ENCODE data around the gene CCDC174.

The CCDC174 gene

GRCh38 chr3:14658978-14659377, 7.4 kb downstream of the CCDC174 start:
- DNase-seq, result no peak

GRCh38 chr3:14660942-14661341, 9.4 kb downstream of the CCDC174 start:
- no peak for DNase-seq

GRCh38 chr3:14663396-14664135, 12.0 kb downstream of the CCDC174 start:
- no peak for DNase-seq

DNA sequence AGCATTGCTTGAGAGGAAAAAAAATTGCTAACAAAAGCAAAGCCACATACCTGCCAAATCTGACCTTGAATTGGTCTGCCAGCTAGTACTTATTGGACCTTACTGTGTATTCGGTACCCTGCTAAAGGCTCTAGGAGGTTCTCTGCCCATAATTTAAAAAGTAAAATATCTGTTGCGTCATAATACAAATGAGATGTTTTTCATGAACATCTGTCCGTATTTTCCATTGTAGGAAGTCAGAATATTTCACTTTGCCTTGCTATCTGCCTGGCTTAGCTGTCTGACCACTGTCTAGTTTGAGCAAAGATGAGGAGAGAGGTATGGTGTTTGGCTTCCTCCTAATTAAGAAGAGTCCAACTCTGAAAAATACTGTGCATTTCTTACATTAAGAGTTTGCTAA, 12.6 kb downstream of the CCDC174 start:
- DNase-seq, result no peak

GRCh38 chr3:14672588-14672987, 21.0 kb downstream of the CCDC174 start:
- no peak for DNase-seq

- no peak for DNase-seq
Observed at GRCh38 chr3:14674841-14675240, 23.3 kb downstream of the CCDC174 start, which contains the start of gene C3orf20. Gene C3orf20 (plus strand): TSS chr3:14675141. CDS start chr3:14682714, 7,573 bp downstream.

DNA sequence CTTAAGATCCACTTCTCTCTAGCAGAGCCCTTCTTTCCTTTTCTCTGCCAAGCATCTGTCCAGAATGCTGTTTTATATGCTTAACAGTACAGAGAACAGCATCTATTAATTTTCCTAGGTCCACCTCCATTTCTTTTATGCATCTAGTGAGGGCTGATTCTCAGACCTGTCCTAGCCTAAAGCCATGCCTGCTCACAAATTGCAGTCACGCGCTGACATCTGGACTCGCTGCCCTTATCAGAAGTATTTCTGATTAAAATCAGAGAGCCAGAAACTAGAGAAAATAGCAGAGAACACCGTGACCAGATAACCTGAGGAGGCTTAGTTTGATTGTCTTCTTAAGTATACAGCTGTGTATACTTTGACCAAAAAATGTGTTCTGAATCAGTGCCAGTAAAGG, 25.3 kb downstream of the CCDC174 start:
- no peak for DNase-seq

GRCh38 chr3:14678015-14678503, 26.5 kb downstream of the CCDC174 start:
- DNase-seq, result no peak

- DNase-seq, result no peak
Observed at GRCh38 chr3:14680115-14680514, 28.6 kb downstream of the CCDC174 start.

GRCh38 chr3:14680716-14681115, 29.2 kb downstream of the CCDC174 start:
- DNase-seq, result no peak

DNA sequence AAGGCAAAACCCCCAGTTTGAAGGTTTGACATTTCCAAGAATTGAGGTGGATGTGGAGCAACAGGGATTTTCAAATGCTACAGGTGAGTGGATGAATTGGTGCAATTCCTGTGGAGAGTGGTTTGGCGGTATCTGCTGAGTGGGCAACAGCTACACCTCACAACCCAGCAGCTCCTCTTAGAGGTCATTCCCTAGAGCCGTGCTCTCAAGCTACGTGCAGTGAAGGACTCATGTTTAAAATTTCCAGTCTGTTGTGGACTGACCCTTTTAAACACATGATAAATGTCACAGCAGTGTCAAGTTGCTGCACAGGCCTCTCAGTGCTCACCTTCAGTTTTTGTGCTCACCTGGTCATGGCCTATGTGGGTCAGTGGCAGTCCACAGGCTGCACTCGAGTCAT, 32.9 kb downstream of the CCDC174 start:
- DNase-seq, result no peak

DNA sequence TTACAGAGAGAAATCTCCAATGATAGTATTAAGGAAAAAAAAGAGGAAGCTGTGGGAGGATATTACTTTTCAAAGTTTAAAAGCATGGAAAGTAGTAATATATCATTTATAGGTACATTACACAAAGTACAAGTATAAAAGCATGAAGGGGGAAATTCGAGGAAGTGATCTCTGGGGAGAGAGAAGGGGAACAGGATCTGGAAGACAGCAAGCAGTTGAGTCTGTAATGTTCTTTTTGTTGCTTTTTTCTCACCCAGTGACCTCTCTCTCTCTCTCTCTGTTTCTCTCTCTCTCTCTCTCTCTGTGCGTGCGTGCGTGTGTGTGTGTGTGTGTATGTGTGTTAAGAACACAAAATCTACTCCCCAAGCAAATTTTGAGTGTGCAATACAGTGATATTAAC, 33.6 kb downstream of the CCDC174 start:
- no peak for DNase-seq

DNA sequence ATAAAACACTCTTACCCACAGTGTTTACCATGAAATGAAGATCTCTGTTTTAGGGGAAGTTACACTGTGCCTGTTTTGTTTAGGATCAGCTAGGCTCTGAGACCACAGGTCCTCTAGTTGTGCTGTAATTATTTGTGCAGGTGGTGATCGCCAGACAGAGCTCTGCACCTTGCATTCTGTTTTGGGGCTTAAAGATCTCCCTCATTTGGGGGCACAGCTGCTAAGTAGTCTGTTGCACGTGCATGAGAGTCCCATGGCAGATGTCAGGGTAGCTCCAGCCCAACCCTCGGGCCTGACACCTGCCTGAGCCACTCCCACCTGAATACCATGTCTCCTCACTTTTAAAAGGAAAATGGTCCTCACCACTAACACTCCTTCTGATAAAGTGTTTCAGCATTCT, 35.8 kb downstream of the CCDC174 start:
- no peak for DNase-seq

- no peak for DNase-seq
Observed at GRCh38 chr3:14688525-14688924, 37.0 kb downstream of the CCDC174 start.

DNA sequence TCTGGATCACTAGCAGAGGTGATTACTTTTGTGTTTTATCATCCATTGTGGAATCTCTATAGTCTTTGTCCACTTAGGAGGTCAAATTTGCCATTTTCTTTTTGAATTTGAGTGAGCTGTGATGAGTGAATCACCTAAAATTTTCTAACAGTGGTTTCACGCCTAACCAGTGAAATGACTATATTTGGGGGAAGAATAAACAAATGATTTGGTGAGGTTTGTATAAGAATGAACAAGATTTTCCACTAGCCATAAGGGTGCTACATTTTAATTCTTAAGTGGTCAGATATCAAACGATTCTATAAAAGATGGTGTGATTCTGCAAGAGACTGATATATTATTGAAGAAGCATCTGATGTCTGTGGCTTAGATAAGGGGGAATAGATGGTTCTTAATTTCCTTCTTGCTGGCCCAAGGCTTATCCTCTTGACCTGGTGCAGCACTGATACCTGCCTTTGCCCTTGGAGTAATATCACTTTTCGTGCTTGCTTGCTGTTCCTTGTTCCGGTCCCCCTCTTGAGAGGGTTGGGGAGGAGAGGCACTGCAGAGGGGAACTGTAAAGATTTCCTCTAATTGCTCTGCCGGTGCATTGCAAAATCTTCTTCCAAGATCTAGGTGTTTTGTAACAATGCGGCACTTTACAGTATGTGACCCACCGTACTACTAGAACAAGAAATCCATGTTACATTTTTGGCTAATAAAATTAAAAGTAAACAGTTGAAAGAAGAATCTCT, 37.9 kb downstream of the CCDC174 start:
- DNase-seq, result no peak

DNA sequence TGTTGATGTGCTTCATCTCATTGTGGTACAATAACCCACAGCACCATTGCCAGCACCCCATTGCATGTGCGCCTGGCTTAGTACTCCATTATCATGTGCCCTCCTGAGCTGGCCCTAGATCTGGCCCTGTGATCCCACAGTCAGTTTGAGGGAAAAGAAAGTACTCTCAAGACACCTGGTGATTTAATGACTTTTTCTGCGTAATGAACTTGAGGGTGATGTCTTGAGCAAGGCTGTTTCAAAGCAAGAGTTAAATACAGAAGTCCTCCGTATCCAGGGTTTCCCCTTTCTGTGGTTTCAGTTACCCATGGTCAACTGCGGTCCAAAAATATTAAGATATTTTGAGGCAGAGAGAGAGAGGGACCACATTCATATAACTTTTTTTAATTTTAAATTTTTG, 39.7 kb downstream of the CCDC174 start:
- no peak for DNase-seq

DNA sequence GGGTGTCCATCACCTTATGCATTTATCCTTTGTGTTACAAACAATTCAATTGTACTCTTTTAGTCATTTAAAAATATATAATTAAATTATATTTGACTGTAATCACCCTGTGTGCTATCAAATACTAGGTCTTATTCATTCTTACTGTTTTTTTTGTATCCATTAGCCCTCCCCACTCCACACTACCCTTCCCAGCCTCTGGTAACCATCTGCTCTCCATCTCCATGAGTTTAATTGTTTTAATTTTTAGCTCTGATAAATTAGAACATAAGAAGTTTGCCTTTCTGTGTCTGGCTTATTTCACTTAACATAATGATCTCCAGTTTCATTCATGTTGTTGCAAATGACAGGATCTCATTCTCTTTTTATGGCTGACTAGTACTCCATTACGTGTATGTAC, 40.2 kb downstream of the CCDC174 start:
- no peak for DNase-seq

GRCh38 chr3:14698601-14699244, 47.2 kb downstream of the CCDC174 start:
- no peak for DNase-seq

GRCh38 chr3:14699643-14700042, 48.1 kb downstream of the CCDC174 start:
- DNase-seq, result no peak

GRCh38 chr3:14700891-14701290, 49.3 kb downstream of the CCDC174 start:
- DNase-seq, result no peak

DNA sequence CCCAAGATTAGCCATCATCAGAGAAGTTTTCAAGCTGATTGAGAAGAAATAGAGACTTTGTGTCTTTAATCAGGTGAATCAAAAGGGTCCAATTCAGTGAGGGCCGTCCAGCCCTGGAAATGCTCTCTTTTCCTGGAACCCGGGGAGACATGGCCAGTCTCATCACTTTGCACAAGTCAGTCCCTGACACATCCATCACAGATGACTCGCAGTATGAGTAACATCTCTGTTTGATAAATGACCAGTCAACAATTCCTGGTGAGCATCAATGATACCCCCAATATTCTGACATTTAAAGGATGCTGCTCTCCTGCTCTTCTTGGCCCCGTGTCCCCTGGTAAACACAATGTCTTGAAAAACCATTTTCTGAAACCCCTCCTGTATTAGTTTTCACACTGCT, 50.1 kb downstream of the CCDC174 start:
- no peak for DNase-seq

DNA sequence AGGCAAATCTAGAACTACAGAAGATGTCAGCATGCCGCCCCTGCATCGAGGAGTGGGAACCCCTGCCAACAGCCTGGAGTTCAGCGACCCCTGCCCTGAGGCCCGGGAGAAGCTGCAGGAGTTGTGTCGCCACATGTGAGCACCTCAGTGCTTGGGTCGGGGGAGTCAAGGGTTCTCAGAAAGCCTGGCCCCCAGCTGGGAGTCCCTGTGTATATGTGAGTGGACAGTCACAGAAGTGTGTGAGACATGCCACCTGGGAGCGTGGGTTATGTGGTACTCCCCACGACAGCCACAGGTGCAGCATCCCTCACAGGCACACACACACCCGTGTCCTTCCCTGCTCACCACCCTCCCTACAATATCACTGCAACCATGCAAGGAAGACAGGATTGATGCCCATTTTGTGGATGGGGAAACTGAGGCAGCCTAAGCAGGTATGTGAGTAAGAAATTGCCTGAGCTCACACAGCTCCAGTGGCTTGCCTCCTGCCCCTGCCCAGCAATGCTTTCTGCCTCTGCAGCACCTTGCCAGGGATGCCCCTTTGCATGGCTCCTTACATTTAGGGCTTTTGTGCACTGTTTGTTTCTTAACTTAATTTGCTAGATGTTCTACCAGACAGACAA, 51.7 kb downstream of the CCDC174 start:
- no peak for DNase-seq

GRCh38 chr3:14703791-14704190, 52.2 kb downstream of the CCDC174 start:
- no peak for DNase-seq
